K562 treated with DMSO at 1 percent for 4 hours (cell line): Measurements from ENCODE around the gene TCTN3. TPM values are rescaled to one million over a fixed set of nuclear protein-coding genes. Genes with fewer than 3 reads are reported as not detected.

Experiments
- total RNA-seq: library from RNA; unstranded; fragments of 300-600 nt; gene quantifications from 2 replicates; pipeline ENCODE4 v1.2.3, GENCODE V29; 2022; ENCODE audit not compliant: insufficient read depth

TCTN3 gene
- total RNA-seq, result 10.5 and 10.6 TPM in 2 replicates

GRCh38 chr10:95693668-95694534 lies at the start of gene TCTN3:
Gene TCTN3 (minus strand): TSS chr10:95693927. CDS start chr10:95693899, 28 bp downstream.

GRCh38 chr10:95656291-95657164 lies 37.2 kb downstream of the TCTN3 start, which contains the start of gene ALDH18A1:
Gene ALDH18A1 (minus strand): TSS chr10:95656711. CDS start chr10:95653377, 3,334 bp downstream.

Other genes starting within 250 kb of the TCTN3 start
- 5.0 and 5.1 TPM in 2 replicates for gene SORBS1, start 132.6 kb downstream of the TCTN3 start, total RNA-seq
- 17.7 and 23.9 TPM in 2 replicates for gene ALDH18A1, start 37.2 kb downstream of the TCTN3 start, total RNA-seq
- gene ENTPD1, start 62.2 kb upstream of the TCTN3 start, total RNA-seq, result 0.83 and 1.1 TPM in 2 replicates
- gene CC2D2B, start 214.0 kb upstream of the TCTN3 start, total RNA-seq, result not detected in 2 replicates